HG02798 (cell line): ENCODE results near the gene ABCG1.

Experiments used
- ATAC-seq: cut with Tn5 transposase; IDR thresholded peaks from one replicate; pipeline ENCODE4 v1.9.1; 2021; ENCODE audit warnings: mild to moderate bottlenecking; ENCODE audit not compliant: unreplicated experiment, poor library complexity

Gene ABCG1

GRCh38 chr21:42230178-42230577 is 11.2 kb downstream of the ABCG1 start:
- no peak for ATAC-seq

- ATAC-seq = no peak
These were observed 11.7 kb downstream of the ABCG1 start for GRCh38 chr21:42230636-42231035.

- no peak for ATAC-seq
These were observed 12.8 kb downstream of the ABCG1 start for GRCh38 chr21:42231756-42232155.

GRCh38 chr21:42232176-42232825 is 13.4 kb downstream of the ABCG1 start:
- no peak for ATAC-seq

GRCh38 chr21:42233067-42233961 is 14.4 kb downstream of the ABCG1 start:
- ATAC-seq = peak; percentile 52

GRCh38 chr21:42234041-42234440 is 15.1 kb downstream of the ABCG1 start:
- ATAC-seq = no peak

- ATAC-seq = peak; percentile 40
These were observed 15.7 kb downstream of the ABCG1 start for GRCh38 chr21:42234464-42235241.

- no peak for ATAC-seq
These were observed 16.7 kb downstream of the ABCG1 start for GRCh38 chr21:42235593-42235992.

- no peak for ATAC-seq
These were observed 17.1 kb downstream of the ABCG1 start for GRCh38 chr21:42236014-42236413.

GRCh38 chr21:42236693-42237092 is 17.8 kb downstream of the ABCG1 start:
- ATAC-seq = no peak

GRCh38 chr21:42237161-42237560 is 18.2 kb downstream of the ABCG1 start:
- ATAC-seq = no peak

GRCh38 chr21:42237577-42237976 is 18.6 kb downstream of the ABCG1 start:
- no peak for ATAC-seq

GRCh38 chr21:42238185-42238934 is 19.4 kb downstream of the ABCG1 start:
- no peak for ATAC-seq

GRCh38 chr21:42239556-42239955 is 20.6 kb downstream of the ABCG1 start:
- ATAC-seq = no peak

GRCh38 chr21:42239973-42240372 is 21.0 kb downstream of the ABCG1 start:
- ATAC-seq = no peak

GRCh38 chr21:42242611-42243010 is 23.7 kb downstream of the ABCG1 start:
- ATAC-seq = no peak

- no peak for ATAC-seq
These were observed 24.1 kb downstream of the ABCG1 start for GRCh38 chr21:42243026-42243425.

GRCh38 chr21:42245331-42246193 is 26.6 kb downstream of the ABCG1 start:
- no peak for ATAC-seq

- ATAC-seq = no peak
These were observed 28.8 kb downstream of the ABCG1 start for GRCh38 chr21:42247716-42248115.
